K562 (cell line): ENCODE data around the gene TOM1L2. TPM values are rescaled to one million over a fixed set of nuclear protein-coding genes. Genes with fewer than 3 reads are reported as not detected.

Experiments used
- ATAC-seq: fragments of 200-7000 bp; cut with Tn5 transposase; 3 replicates; pipeline ENCODE4 v1.9.1; 2020; ENCODE audit warnings: moderate library complexity
- BruUV-seq: library from RNA; stranded (reverse); fragments of 400-500 nt; replicated peaks from 2 replicates; lab custom pipeline; 2021; lab: Mats Ljungman, UMichigan
- CTCF ChIA-PET: fragments of 300-600 bp; formaldehyde crosslinking; extraction: SDS; loops from one replicate; lab custom pipeline; 2021; ENCODE audit warnings: low intra/inter-chr PET ratio; lab: Yijun Ruan, JAX
- POLR2A ChIA-PET: fragments of 300-600, 350-650 bp; sonication (Branson Sonifier 250); formaldehyde crosslinking; extraction: SDS; loops from one replicate; lab custom pipeline; 2021; ENCODE audit warnings: antibody characterized with exemption, inconsistent platforms; lab: Yijun Ruan, JAX
- DNase-seq, 4 experiments: peaks; one replicate each; pipeline versions ENCODE4 v3.0.0 to v3.0.0-alpha.2; 2011 to 2018; ENCODE audit warnings: low spot score in 3 of 4, mixed read lengths in 3 of 4; ENCODE audit errors: extremely low read depth in 1 of 4
- FAIRE-seq: peaks from 2 replicates; lab custom pipeline; 2011; peaks lifted over from hg19 to GRCh38; lab: Jason Lieb, UNC
- H2AFZ ChIP-seq: 2 replicates; pipeline ENCODE4 v1.6.0; 2011; ENCODE audit warnings: low read depth, low read length, control low read depth, inconsistent platforms
- H3K27ac ChIP-seq: fragments of 200-600 bp; 3 replicates; pipeline ENCODE4 v1.8.0; 2011; ENCODE audit warnings: low read depth, mild to moderate bottlenecking, control low read depth, inconsistent platforms, low read length, moderate library complexity, mixed read lengths; ENCODE audit errors: extremely low read depth
- H3K27me3 ChIP-seq, 2 experiments: fragments of 300-600 bp in 1 of 2; 2 replicates in 1 of 2; 3 replicates in 1 of 2; pipeline versions ENCODE4 v1.6.0 to v1.8.0; 2011; ENCODE audit warnings: inconsistent platforms in 2 of 2, low read length in 2 of 2, mild to moderate bottlenecking in 1 of 2, mixed read lengths in 1 of 2, moderate library complexity in 1 of 2; ENCODE audit not compliant: control insufficient read depth in 2 of 2, insufficient read depth in 2 of 2
- H3K36me3 ChIP-seq: fragments of 300-600 bp; 3 replicates; pipeline ENCODE4 v1.8.0; 2011; ENCODE audit warnings: mild to moderate bottlenecking, low read length, inconsistent platforms; ENCODE audit not compliant: control insufficient read depth, insufficient read depth
- H3K4me1 ChIP-seq, 2 experiments: fragments of 200-600 bp in 1 of 2; replicated peaks in 1 of 2; 2 replicates in 1 of 2; 3 replicates in 1 of 2; pipeline versions ENCODE4 v1.5.1 to v1.8.0; 2011; ENCODE audit warnings: inconsistent platforms in 2 of 2, low read length in 2 of 2, mild to moderate bottlenecking in 1 of 2, mixed read lengths in 1 of 2, moderate library complexity in 1 of 2; ENCODE audit not compliant: control insufficient read depth in 2 of 2, insufficient read depth in 2 of 2
- H3K4me2 ChIP-seq: 2 replicates; pipeline ENCODE4 v1.6.1; 2011; ENCODE audit warnings: low read length, control low read depth, inconsistent platforms, mixed read lengths; ENCODE audit not compliant: insufficient read depth
- H3K4me3 ChIP-seq: fragments of 200-600 bp; sonication (generic), shearing (Covaris generic); 2 replicates; pipeline ENCODE4 v1.5.1; 2016; ENCODE audit warnings: control low read depth, inconsistent platforms
- H3K79me2 ChIP-seq: fragments of 200-600 bp; 3 replicates; pipeline ENCODE4 v1.8.0; 2011; ENCODE audit warnings: low read length, inconsistent platforms; ENCODE audit not compliant: control insufficient read depth, insufficient read depth
- H3K9ac ChIP-seq, 2 experiments: 2 replicates each; pipeline versions ENCODE4 v1.6.0 to v1.6.1; 2011; ENCODE audit warnings: low read depth in 2 of 2, low read length in 2 of 2, control low read depth in 1 of 2, inconsistent platforms in 1 of 2, mild to moderate bottlenecking in 1 of 2, mixed read lengths in 1 of 2; ENCODE audit not compliant: insufficient read depth in 1 of 2
- H3K9me1 ChIP-seq: one replicate; pipeline ENCODE4 v1.6.0; 2011; ENCODE audit warnings: inconsistent platforms, mild to moderate bottlenecking, low read length, moderate library complexity; ENCODE audit not compliant: control insufficient read depth, insufficient read depth
- H3K9me3 ChIP-seq: replicated peaks from 2 replicates; pipeline ENCODE4 v1.5.1; 2011; ENCODE audit warnings: low read depth, low read length, inconsistent platforms; ENCODE audit not compliant: control insufficient read depth, insufficient read depth
- H4K20me1 ChIP-seq: replicated peaks from 2 replicates; pipeline ENCODE4 v1.6.1; 2011; ENCODE audit warnings: low read length, inconsistent platforms, mixed read lengths; ENCODE audit not compliant: control insufficient read depth, insufficient read depth
- BDP1 ChIP-seq: IDR thresholded peaks from 3 replicates; pipeline ENCODE4 v1.6.1; 2011; ENCODE audit not compliant: insufficient read length, insufficient read depth
- CHD1 ChIP-seq: fragments of 200-600 bp; sonication (generic); IDR thresholded peaks from one replicate; pipeline ENCODE4 v1.6.1; 2012; ENCODE audit warnings: mild to moderate bottlenecking, moderate library complexity, low read length, inconsistent platforms
- FIP1L1 ChIP-seq: fragments of 200-400 bp; formaldehyde crosslinking; IDR thresholded peaks from 2 replicates; pipeline ENCODE4 v1.6.1; 2018; ENCODE audit warnings: mild to moderate bottlenecking, low read depth, low read length; ENCODE audit not compliant: poor library complexity, severe bottlenecking
- GATAD2A ChIP-seq: fragments of 450-650 bp; IDR thresholded peaks from 2 replicates; pipeline ENCODE4 v1.6.1; 2017
- NELFE ChIP-seq: IDR thresholded peaks from 2 replicates; pipeline ENCODE4 v1.6.1; 2011; ENCODE audit warnings: mild to moderate bottlenecking; ENCODE audit not compliant: insufficient read depth, insufficient read length
- NR2C1 ChIP-seq, 2 experiments: fragments of 450-650 bp; IDR thresholded peaks; 2 replicates each; pipeline ENCODE4 v1.6.1; 2017; ENCODE audit warnings: mild to moderate bottlenecking in 2 of 2, antibody characterized with exemption in 1 of 2, inconsistent platforms in 1 of 2, missing compliant biosample characterization in 1 of 2, missing genetic modification characterization in 1 of 2
- SMARCA4 ChIP-seq: fragments of 450-650 bp; IDR thresholded peaks from 2 replicates; pipeline ENCODE4 v1.6.1; 2016
- SMARCE1 ChIP-seq: fragments of 450-650 bp; IDR thresholded peaks from 2 replicates; pipeline ENCODE4 v1.7.1; 2016; ENCODE audit warnings: mild to moderate bottlenecking
- STAG1 ChIP-seq: sonication (generic); formaldehyde crosslinking; IDR thresholded peaks from 2 replicates; pipeline ENCODE4 v1.5.0; 2020; ENCODE audit warnings: missing genetic modification reagents, borderline replicate concordance
- XRCC3 ChIP-seq: fragments of 450-650 bp; IDR thresholded peaks from 2 replicates; pipeline ENCODE4 v1.6.1; 2017; ENCODE audit warnings: mild to moderate bottlenecking, moderate library complexity
- ZNF121 ChIP-seq: sonication (generic); formaldehyde crosslinking; conservative IDR thresholded peaks from 2 replicates; pipeline ENCODE4 v1.8.0; 2022; ENCODE audit warnings: missing genetic modification reagents
- ZNF175 ChIP-seq: fragments of 200-800 bp; sonication (Bioruptor generic); IDR thresholded peaks from 2 replicates; pipeline ENCODE4 v1.6.1; 2016; ENCODE audit warnings: low read depth, mild to moderate bottlenecking, missing genetic modification characterization, missing compliant biosample characterization
- WGBS: fragments of 100-300 bp; shearing (Covaris generic); methylation state at CpG from one replicate; pipeline ENCODE4 v1.1.6; 2016; ENCODE audit warnings: low coverage, mixed read lengths; ENCODE audit not compliant: insufficient coverage; ENCODE audit errors: missing lambda C conversion rate; 5-methylcytosine and 5-hydroxymethylcytosine counted together
- in situ Hi-C: fragments of 300-500 bp; cut with MboI; formaldehyde crosslinking; loops from 4 replicates; pipeline ENCODE4 v1.15.0; 2018; ENCODE audit warnings: inconsistent platforms, mixed read lengths
- intact Hi-C: fragments of 100-400 bp; cut with micrococcal nuclease; formaldehyde crosslinking; loops from 2 replicates; pipeline ENCODE4 v1.14.2; 2022
- polyA plus RNA-seq, 8 experiments: library from polyadenylated mRNA; depleted of rRNA in 4 of 8; stranded (reverse) in 5 of 8; unstranded in 3 of 8; fragments of >200 nt; fragmentation: Nextera tagmentation in 2 of 8; fragmentation: Illumina TruSeq in 1 of 8; extraction: Ambion mirVana in 2 of 8; extraction: Trizol in 1 of 8; gene quantifications; 2 replicates each; pipeline versions ENCODE4 v1.2.1 to v1.2.3, GENCODE V29; 2011 to 2014; ENCODE audit warnings: inconsistent platforms in 1 of 8, missing spikeins in 1 of 8
- total RNA-seq, 7 experiments: library from RNA; depleted of rRNA in 6 of 7; stranded (reverse); fragments of >200 nt in 6 of 7; fragmentation: Illumina TruSeq in 2 of 7; extraction: Trizol in 2 of 7; gene quantifications; 2 replicates each; pipeline versions ENCODE4 v1.2.1 to v1.2.3, GENCODE V29; 2011 to 2021; ENCODE audit warnings: low replicate concordance in 1 of 7
- TF ChIP-seq, protein P1 (sequence below), 2 experiments: fragments of 450-650 bp; IDR thresholded peaks; 2 replicates each; pipeline ENCODE4 v1.6.1; 2016
- TF ChIP-seq, protein P2 (sequence below), 2 experiments: fragments of 450-650 bp; IDR thresholded peaks; 2 replicates each; pipeline ENCODE4 v1.6.1; 2018; ENCODE audit warnings: mild to moderate bottlenecking in 2 of 2, low read depth in 1 of 2; ENCODE audit not compliant: partially characterized antibody in 2 of 2

The TOM1L2 gene
- total and polyA plus RNA-seq, 9 of the 15 experiments (the other 6 are each of a cell fraction or from before 2014, with no cell fraction given): 0.07 to 6.0 (median 2.5) TPM

DNA sequence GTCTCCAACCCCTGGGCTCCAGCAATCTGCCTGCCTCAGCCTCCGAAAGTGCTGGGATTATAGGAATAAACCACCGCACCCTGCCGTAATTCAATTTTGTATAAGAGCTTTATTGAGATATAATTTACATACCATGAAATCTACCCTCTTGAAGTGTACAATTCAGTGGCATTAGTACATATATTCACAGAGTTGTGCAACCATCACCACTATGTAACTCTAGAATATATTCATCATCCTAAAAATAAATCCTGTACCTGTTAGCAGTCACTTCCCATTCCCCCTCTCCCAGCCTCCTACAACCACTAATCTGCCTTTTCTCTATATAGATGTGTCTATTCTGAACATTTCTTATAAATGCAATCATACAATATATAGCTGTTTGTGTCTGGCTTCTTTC, 26.1 kb downstream of the TOM1L2 start:
- H3K9me3 ChIP-seq: no peaks in the 10 kb centered on the region
- no peaks in the 10 kb centered on the region; the same call in 1 of the 2 replicates for H4K20me1 ChIP-seq
- intact Hi-C loops (no loop called here), in situ Hi-C loops (no loop called here)
- no peaks in the 10 kb centered on the region for H3K27me3 ChIP-seq
- no peak overlapping the region for H3K27ac ChIP-seq
- BruUV-seq: no TSS peak
- POLR2A ChIA-PET: interaction anchor here (1.3 to 3.3 kb wide), 3 partner anchors 12 to 14 kb away, joined by 3 to 10 read pairs (median 5); no protein-coding TSS in a partner anchor
- DNase-seq (no peak), FAIRE-seq (no peak), ATAC-seq (no peak)
- no peaks in the 10 kb centered on the region for H3K36me3 ChIP-seq
- no peaks in the 10 kb centered on the region for H3K9me1 ChIP-seq
- no peak overlapping the region for H2AFZ ChIP-seq
- TF ChIP-seq SMARCE1 (no peak), CHD1 (no peak), STAG1 (CRISPR knock-in tag) (no peak), NR2C1 (IDR thresholded peaks at IDR 0.05) (no peak), NR2C1 (tag; IDR thresholded peaks at IDR 0.05) (no peak), FIP1L1 (no peak), ZNF121 (CRISPR knock-in tag) (no peak), BDP1 (no peak), ZNF175 (no peak), XRCC3 (no peak), NELFE (no peak), GATAD2A (no peak), SMARCA4 (no peak)
- TF ChIP-seq, protein P1, sequence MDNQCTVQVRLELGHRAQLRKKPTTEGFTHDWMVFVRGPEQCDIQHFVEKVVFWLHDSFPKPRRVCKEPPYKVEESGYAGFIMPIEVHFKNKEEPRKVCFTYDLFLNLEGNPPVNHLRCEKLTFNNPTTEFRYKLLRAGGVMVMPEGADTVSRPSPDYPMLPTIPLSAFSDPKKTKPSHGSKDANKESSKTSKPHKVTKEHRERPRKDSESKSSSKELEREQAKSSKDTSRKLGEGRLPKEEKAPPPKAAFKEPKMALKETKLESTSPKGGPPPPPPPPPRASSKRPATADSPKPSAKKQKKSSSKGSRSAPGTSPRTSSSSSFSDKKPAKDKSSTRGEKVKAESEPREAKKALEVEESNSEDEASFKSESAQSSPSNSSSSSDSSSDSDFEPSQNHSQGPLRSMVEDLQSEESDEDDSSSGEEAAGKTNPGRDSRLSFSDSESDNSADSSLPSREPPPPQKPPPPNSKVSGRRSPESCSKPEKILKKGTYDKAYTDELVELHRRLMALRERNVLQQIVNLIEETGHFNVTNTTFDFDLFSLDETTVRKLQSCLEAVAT (IDR thresholded peaks at IDR 0.05): no peak
- TF ChIP-seq, protein P2, sequence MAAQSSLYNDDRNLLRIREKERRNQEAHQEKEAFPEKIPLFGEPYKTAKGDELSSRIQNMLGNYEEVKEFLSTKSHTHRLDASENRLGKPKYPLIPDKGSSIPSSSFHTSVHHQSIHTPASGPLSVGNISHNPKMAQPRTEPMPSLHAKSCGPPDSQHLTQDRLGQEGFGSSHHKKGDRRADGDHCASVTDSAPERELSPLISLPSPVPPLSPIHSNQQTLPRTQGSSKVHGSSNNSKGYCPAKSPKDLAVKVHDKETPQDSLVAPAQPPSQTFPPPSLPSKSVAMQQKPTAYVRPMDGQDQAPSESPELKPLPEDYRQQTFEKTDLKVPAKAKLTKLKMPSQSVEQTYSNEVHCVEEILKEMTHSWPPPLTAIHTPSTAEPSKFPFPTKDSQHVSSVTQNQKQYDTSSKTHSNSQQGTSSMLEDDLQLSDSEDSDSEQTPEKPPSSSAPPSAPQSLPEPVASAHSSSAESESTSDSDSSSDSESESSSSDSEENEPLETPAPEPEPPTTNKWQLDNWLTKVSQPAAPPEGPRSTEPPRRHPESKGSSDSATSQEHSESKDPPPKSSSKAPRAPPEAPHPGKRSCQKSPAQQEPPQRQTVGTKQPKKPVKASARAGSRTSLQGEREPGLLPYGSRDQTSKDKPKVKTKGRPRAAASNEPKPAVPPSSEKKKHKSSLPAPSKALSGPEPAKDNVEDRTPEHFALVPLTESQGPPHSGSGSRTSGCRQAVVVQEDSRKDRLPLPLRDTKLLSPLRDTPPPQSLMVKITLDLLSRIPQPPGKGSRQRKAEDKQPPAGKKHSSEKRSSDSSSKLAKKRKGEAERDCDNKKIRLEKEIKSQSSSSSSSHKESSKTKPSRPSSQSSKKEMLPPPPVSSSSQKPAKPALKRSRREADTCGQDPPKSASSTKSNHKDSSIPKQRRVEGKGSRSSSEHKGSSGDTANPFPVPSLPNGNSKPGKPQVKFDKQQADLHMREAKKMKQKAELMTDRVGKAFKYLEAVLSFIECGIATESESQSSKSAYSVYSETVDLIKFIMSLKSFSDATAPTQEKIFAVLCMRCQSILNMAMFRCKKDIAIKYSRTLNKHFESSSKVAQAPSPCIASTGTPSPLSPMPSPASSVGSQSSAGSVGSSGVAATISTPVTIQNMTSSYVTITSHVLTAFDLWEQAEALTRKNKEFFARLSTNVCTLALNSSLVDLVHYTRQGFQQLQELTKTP (IDR thresholded peaks at IDR 0.05; ENCODE audit: low read depth in 1 of 2, partially characterized antibody in 2 of 2): no peak
- WGBS: 84% methylated on average over 3 of the region's 3 CpGs
- H3K4me3 ChIP-seq: no peak overlapping the region
- H3K4me1 ChIP-seq: peaks cover 10 to 13% of the 10 kb centered on the region in 2 experiments; a peak in 4 of 5 replicates
- no peak overlapping the region for H3K9ac ChIP-seq
- CTCF ChIA-PET: no interaction called here
- H3K4me2 ChIP-seq: no peak overlapping the region
- H3K79me2 ChIP-seq: no peaks in the 10 kb centered on the region
